ENCODE measurements around the gene TLE2. TPM values are rescaled to one million over a fixed set of nuclear protein-coding genes. Genes with fewer than 3 reads are reported as not detected.
"Not testable (repeated sequence)": the region's sequence is repeated elsewhere in the genome, so short reads cannot be mapped to it uniquely, and the experiment has no call there.

TLE2 gene
- total RNA-seq, 2 donors from 2014 or later = 2.5 to 3.5 TPM

- Mint-ChIP-seq H3K4me3 (no peak overlapping the region), H3K27ac (no peak overlapping the region), H3K9me3 (no peaks in the 10 kb centered on the region), H3K36me3 (ENCODE audit: low read depth) (no peaks in the 10 kb centered on the region), H3K4me1 (no peaks in the 10 kb centered on the region), H3K27me3 (no peaks in the 10 kb centered on the region)
- ATAC-seq (replicated peaks) = no peak
Observed at GRCh38 chr19:3001235-3001800, 27.8 kb downstream of the TLE2 start.

- no peak overlapping the region for H3K4me3 Mint-ChIP-seq
- H3K4me1 Mint-ChIP-seq = no peaks in the 10 kb centered on the region
- no peak overlapping the region for H3K27ac Mint-ChIP-seq
- no peak for ATAC-seq (replicated peaks)
- no peaks in the 10 kb centered on the region for H3K36me3 Mint-ChIP-seq (ENCODE audit: low read depth)
- H3K27me3 Mint-ChIP-seq = no peaks in the 10 kb centered on the region
- no peaks in the 10 kb centered on the region for H3K9me3 Mint-ChIP-seq
Observed at GRCh38 chr19:2998642-2999041, 30.4 kb downstream of the TLE2 start.

- no peak overlapping the region for H3K4me3 Mint-ChIP-seq
- no peaks in the 10 kb centered on the region for H3K27me3 Mint-ChIP-seq
- no peak overlapping the region for H3K27ac Mint-ChIP-seq
- H3K9me3 Mint-ChIP-seq = no peaks in the 10 kb centered on the region
- no peak for ATAC-seq (replicated peaks)
- no peaks in the 10 kb centered on the region for H3K4me1 Mint-ChIP-seq
- no peaks in the 10 kb centered on the region for H3K36me3 Mint-ChIP-seq (ENCODE audit: low read depth)
Observed at GRCh38 chr19:2997720-2998119, 31.4 kb downstream of the TLE2 start.

GRCh38 chr19:2994588-2995131 is 34.4 kb downstream of the TLE2 start:
- H3K27me3 Mint-ChIP-seq = no peaks in the 10 kb centered on the region
- H3K4me3 Mint-ChIP-seq = no peak overlapping the region
- no peak for ATAC-seq (replicated peaks)
- no peaks in the 10 kb centered on the region for H3K9me3 Mint-ChIP-seq
- H3K36me3 Mint-ChIP-seq (ENCODE audit: low read depth) = no peaks in the 10 kb centered on the region
- H3K27ac Mint-ChIP-seq = no peak overlapping the region
- no peaks in the 10 kb centered on the region for H3K4me1 Mint-ChIP-seq

GRCh38 chr19:2993579-2993978 is 35.5 kb downstream of the TLE2 start:
- Mint-ChIP-seq H3K36me3 (ENCODE audit: low read depth) (no peaks in the 10 kb centered on the region), H3K4me3 (no peak overlapping the region), H3K27me3 (peaks cover 2% of the 10 kb centered on the region), H3K27ac (no peak overlapping the region), H3K4me1 (no peaks in the 10 kb centered on the region), H3K9me3 (no peaks in the 10 kb centered on the region)
- ATAC-seq (replicated peaks) = no peak

- H3K4me3 Mint-ChIP-seq = no peak overlapping the region
- no peak overlapping the region for H3K27ac Mint-ChIP-seq
- H3K36me3 Mint-ChIP-seq (ENCODE audit: low read depth) = no peaks in the 10 kb centered on the region
- no peak for ATAC-seq (replicated peaks)
- H3K27me3 Mint-ChIP-seq = peaks cover 4% of the 10 kb centered on the region
- no peaks in the 10 kb centered on the region for H3K9me3 Mint-ChIP-seq
- no peaks in the 10 kb centered on the region for H3K4me1 Mint-ChIP-seq
Observed at GRCh38 chr19:2992958-2993357, 36.1 kb downstream of the TLE2 start.

- H3K4me3 Mint-ChIP-seq = not testable (repeated sequence)
Observed at GRCh38 chr19:2992333-2992732, 36.7 kb downstream of the TLE2 start.

GRCh38 chr19:2989236-2989946 is 39.7 kb downstream of the TLE2 start:
- Mint-ChIP-seq H3K4me3 (no peak overlapping the region), H3K27ac (no peak overlapping the region), H3K9me3 (no peaks in the 10 kb centered on the region), H3K4me1 (no peaks in the 10 kb centered on the region), H3K36me3 (ENCODE audit: low read depth) (no peaks in the 10 kb centered on the region), H3K27me3 (peaks cover 4% of the 10 kb centered on the region)
- ATAC-seq (replicated peaks) = no peak

More at GRCh38 chr19:2992333-2992732, 36.7 kb downstream of the TLE2 start:
- not testable (repeated sequence) for H3K9me3 Mint-ChIP-seq; H3K4me1 Mint-ChIP-seq; ATAC-seq (replicated peaks); H3K27ac Mint-ChIP-seq; H3K36me3 Mint-ChIP-seq (ENCODE audit: low read depth); H3K27me3 Mint-ChIP-seq

GRCh38 chr19:2988568-2988967 is 40.5 kb downstream of the TLE2 start:
- H3K4me3 Mint-ChIP-seq = no peak overlapping the region
- H3K27me3 Mint-ChIP-seq = peaks cover 5% of the 10 kb centered on the region
- H3K36me3 Mint-ChIP-seq (ENCODE audit: low read depth) = no peaks in the 10 kb centered on the region
- no peaks in the 10 kb centered on the region for H3K9me3 Mint-ChIP-seq
- H3K4me1 Mint-ChIP-seq = no peaks in the 10 kb centered on the region
- H3K27ac Mint-ChIP-seq = no peak overlapping the region
- ATAC-seq (replicated peaks) = no peak

GRCh38 chr19:2987797-2988196 is 41.3 kb downstream of the TLE2 start:
- Mint-ChIP-seq H3K27me3 (peaks cover 12% of the 10 kb centered on the region), H3K27ac (no peak overlapping the region), H3K4me3 (no peak overlapping the region), H3K9me3 (no peaks in the 10 kb centered on the region), H3K36me3 (ENCODE audit: low read depth) (no peaks in the 10 kb centered on the region), H3K4me1 (no peaks in the 10 kb centered on the region)
- no peak for ATAC-seq (replicated peaks)

- no peak for ATAC-seq (replicated peaks)
- Mint-ChIP-seq H3K27me3 (peaks cover 12% of the 10 kb centered on the region), H3K9me3 (no peaks in the 10 kb centered on the region), H3K4me3 (no peak overlapping the region), H3K27ac (no peak overlapping the region), H3K4me1 (no peaks in the 10 kb centered on the region), H3K36me3 (ENCODE audit: low read depth) (no peaks in the 10 kb centered on the region)
Observed at GRCh38 chr19:2986951-2987524, 42.0 kb downstream of the TLE2 start.

- no peaks in the 10 kb centered on the region for H3K9me3 Mint-ChIP-seq
- H3K4me3 Mint-ChIP-seq = no peak overlapping the region
- H3K36me3 Mint-ChIP-seq (ENCODE audit: low read depth) = no peaks in the 10 kb centered on the region
- peaks cover 21% of the 10 kb centered on the region for H3K27me3 Mint-ChIP-seq
- H3K27ac Mint-ChIP-seq = no peak overlapping the region
- no peaks in the 10 kb centered on the region for H3K4me1 Mint-ChIP-seq
- ATAC-seq (replicated peaks) = no peak
Observed at GRCh38 chr19:2984215-2984528, 44.9 kb downstream of the TLE2 start.

GRCh38 chr19:2983351-2984214 is 45.5 kb downstream of the TLE2 start:
- H3K4me3 Mint-ChIP-seq = no peak overlapping the region
- H3K27me3 Mint-ChIP-seq = peaks cover 19% of the 10 kb centered on the region
- no peaks in the 10 kb centered on the region for H3K4me1 Mint-ChIP-seq
- H3K9me3 Mint-ChIP-seq = no peaks in the 10 kb centered on the region
- no peak overlapping the region for H3K27ac Mint-ChIP-seq
- H3K36me3 Mint-ChIP-seq (ENCODE audit: low read depth) = no peaks in the 10 kb centered on the region
- ATAC-seq (replicated peaks) = no peak

GRCh38 chr19:2982983-2983350 is 46.1 kb downstream of the TLE2 start:
- no peaks in the 10 kb centered on the region for H3K36me3 Mint-ChIP-seq (ENCODE audit: low read depth)
- H3K27me3 Mint-ChIP-seq = peaks cover 17% of the 10 kb centered on the region
- no peaks in the 10 kb centered on the region for H3K4me1 Mint-ChIP-seq
- no peak for ATAC-seq (replicated peaks)
- no peak overlapping the region for H3K4me3 Mint-ChIP-seq
- no peak overlapping the region for H3K27ac Mint-ChIP-seq
- H3K9me3 Mint-ChIP-seq = no peaks in the 10 kb centered on the region
